ENCODE measurements around the gene PADI1.

- TF ChIP-seq CTCF (IDR thresholded peaks at IDR 0.05 in 4 of 5, conservative IDR thresholded peaks at IDR 0.05 in 1 of 5) (no peak), POLR2A (IDR thresholded peaks at IDR 0.05) (no peak)
Measured at GRCh38 chr1:17234405-17234804, 29.5 kb downstream of the PADI1 start.

Measured in gastrocnemius medialis (tissue), 4 donors.